Measurements from ENCODE around the gene ARHGEF19. TPM values are rescaled to one million over a fixed set of nuclear protein-coding genes. Genes with fewer than 3 reads are reported as not detected.

ARHGEF19 gene
- total and polyA plus RNA-seq, 2 experiments from 2014 or later = 21.0 to 24.8 TPM

GRCh38 chr1:16235347-16235746, 22.9 kb upstream of the ARHGEF19 start:
- TF ChIP-seq EZH2 (IDR thresholded peaks at IDR 0.05; ENCODE audit: borderline replicate concordance) (no peak), CTCF (IDR thresholded peaks at IDR 0.05; ENCODE audit: poor library complexity) (no peak), EZH2phosphoT487 (IDR thresholded peaks at IDR 0.05; ENCODE audit: low read depth, severe bottlenecking, unreplicated experiment) (no peak)
- no peak overlapping the region for H3K27ac ChIP-seq
- 100% methylated on average over 2 of the region's 2 CpGs for WGBS (ENCODE audit: low lambda C conversion rate, missing lambda C conversion rate)

GRCh38 chr1:16233431-16233830, 21.0 kb upstream of the ARHGEF19 start:
- DNase-seq (ENCODE audit: low spot score) = no peak
- Histone ChIP-seq H3K9me2 (replicated peaks; ENCODE audit: insufficient read depth) (no peaks in the 10 kb centered on the region), H3K79me2 (no peaks in the 10 kb centered on the region), H2AFZ (no peak overlapping the region), H3K4me3 (no peak overlapping the region), H3K36me3 (replicated peaks; ENCODE audit: insufficient read depth, low read depth) (no peaks in the 10 kb centered on the region), H3K27me3 (peaks cover 6% of the 10 kb centered on the region), H3K4me1 (ENCODE audit: insufficient read depth) (peaks cover 16% of the 10 kb centered on the region), H4K20me1 (ENCODE audit: insufficient read depth, poor library complexity, severe bottlenecking) (no peaks in the 10 kb centered on the region), H3K4me2 (no peak overlapping the region), H3K27ac (no peak overlapping the region), H3K9me3 (ENCODE audit: low read depth) (no peaks in the 10 kb centered on the region)
- WGBS (ENCODE audit: low lambda C conversion rate, missing lambda C conversion rate) = 96% methylated on average over 8 of the region's 8 CpGs
- TF ChIP-seq EZH2 (IDR thresholded peaks at IDR 0.05; ENCODE audit: borderline replicate concordance) (no peak), CTCF (IDR thresholded peaks at IDR 0.05; ENCODE audit: poor library complexity) (no peak), EZH2phosphoT487 (IDR thresholded peaks at IDR 0.05; ENCODE audit: low read depth, severe bottlenecking, unreplicated experiment) (no peak)

More at GRCh38 chr1:16235347-16235746, 22.9 kb upstream of the ARHGEF19 start:
- DNase-seq (ENCODE audit: low spot score) = no peak
- Histone ChIP-seq H3K36me3 (replicated peaks; ENCODE audit: insufficient read depth, low read depth) (no peaks in the 10 kb centered on the region), H3K4me2 (no peak overlapping the region), H2AFZ (no peak overlapping the region), H4K20me1 (ENCODE audit: insufficient read depth, poor library complexity, severe bottlenecking) (no peaks in the 10 kb centered on the region), H3K79me2 (no peaks in the 10 kb centered on the region), H3K27me3 (no peaks in the 10 kb centered on the region), H3K9me2 (replicated peaks; ENCODE audit: insufficient read depth) (no peaks in the 10 kb centered on the region), H3K4me1 (ENCODE audit: insufficient read depth) (peaks cover 16% of the 10 kb centered on the region), H3K4me3 (no peak overlapping the region), H3K9me3 (ENCODE audit: low read depth) (no peaks in the 10 kb centered on the region)

- no peaks in the 10 kb centered on the region for H3K36me3 ChIP-seq (replicated peaks; ENCODE audit: insufficient read depth, low read depth)
- H3K4me3 ChIP-seq = no peak overlapping the region
- WGBS (ENCODE audit: low lambda C conversion rate, missing lambda C conversion rate) = 95% methylated on average over 5 of the region's 5 CpGs
- H2AFZ ChIP-seq = no peak overlapping the region
- no peaks in the 10 kb centered on the region for H4K20me1 ChIP-seq (ENCODE audit: insufficient read depth, poor library complexity, severe bottlenecking)
- H3K27me3 ChIP-seq = peaks cover 17% of the 10 kb centered on the region
- TF ChIP-seq EZH2phosphoT487 (IDR thresholded peaks at IDR 0.05; ENCODE audit: low read depth, severe bottlenecking, unreplicated experiment) = no peak
- no peaks in the 10 kb centered on the region for H3K9me3 ChIP-seq (ENCODE audit: low read depth)
- no peak overlapping the region for H3K27ac ChIP-seq
- no peak for DNase-seq (ENCODE audit: low spot score)
- H3K4me1 ChIP-seq (ENCODE audit: insufficient read depth) = peaks cover 15% of the 10 kb centered on the region
- H3K9me2 ChIP-seq (replicated peaks; ENCODE audit: insufficient read depth) = no peaks in the 10 kb centered on the region
- H3K79me2 ChIP-seq = no peaks in the 10 kb centered on the region
- H3K4me2 ChIP-seq = no peak overlapping the region
Observed at GRCh38 chr1:16232316-16232710, 19.9 kb upstream of the ARHGEF19 start.

GRCh38 chr1:16231331-16232315, 19.2 kb upstream of the ARHGEF19 start:
- H3K27me3 ChIP-seq = peaks cover 21% of the 10 kb centered on the region
- no peak overlapping the region for H3K4me3 ChIP-seq
- no peak for TF ChIP-seq EZH2phosphoT487 (IDR thresholded peaks at IDR 0.05; ENCODE audit: low read depth, severe bottlenecking, unreplicated experiment)
- no peak for TF ChIP-seq EZH2 (IDR thresholded peaks at IDR 0.05; ENCODE audit: borderline replicate concordance)
- TF ChIP-seq CTCF (IDR thresholded peaks at IDR 0.05; ENCODE audit: poor library complexity) = no peak
- DNase-seq (ENCODE audit: low spot score) = no peak
- H3K36me3 ChIP-seq (replicated peaks; ENCODE audit: insufficient read depth, low read depth) = no peaks in the 10 kb centered on the region
- no peaks in the 10 kb centered on the region for H3K79me2 ChIP-seq
- no peak overlapping the region for H3K4me2 ChIP-seq
- H3K9me3 ChIP-seq (ENCODE audit: low read depth) = no peaks in the 10 kb centered on the region
- peaks cover 20% of the 10 kb centered on the region for H3K4me1 ChIP-seq (ENCODE audit: insufficient read depth)
- no peak overlapping the region for H3K27ac ChIP-seq
- no peaks in the 10 kb centered on the region for H3K9me2 ChIP-seq (replicated peaks; ENCODE audit: insufficient read depth)
- H2AFZ ChIP-seq = no peak overlapping the region
- H4K20me1 ChIP-seq (ENCODE audit: insufficient read depth, poor library complexity, severe bottlenecking) = no peaks in the 10 kb centered on the region
- WGBS (ENCODE audit: low lambda C conversion rate, missing lambda C conversion rate) = 94% methylated on average over 31 of the region's 35 CpGs
